Kidney (tissue), 14 donors: ENCODE measurements around the gene DTX1. TPM values are rescaled to one million over a fixed set of nuclear protein-coding genes. Genes with fewer than 3 reads are reported as not detected.

ENCODE experiments used
- DNase-seq, 5 donors: peaks; one replicate each; pipeline ENCODE4 v3.0.0-alpha.2; 2013 to 2020
- FAIRE-seq: peaks from 2 replicates; lab custom pipeline; 2012; peaks lifted over from hg19 to GRCh38; lab: Jason Lieb, UNC
- H3K27ac ChIP-seq, 2 donors: one replicate each; pipeline ENCODE4 v1.7.0; 2013; ENCODE audit warnings: low read depth in 2 of 2, low read length in 2 of 2, inconsistent platforms in 1 of 2
- H3K27me3 ChIP-seq: one replicate; pipeline ENCODE4 v1.7.1; 2013; ENCODE audit warnings: low read length, inconsistent platforms; ENCODE audit not compliant: control insufficient read depth, insufficient read depth
- H3K36me3 ChIP-seq, 3 donors: one replicate each; pipeline versions ENCODE4 v1.7.0 to v1.7.1; 2013; ENCODE audit warnings: low read length in 3 of 3, control low read depth in 1 of 3, inconsistent platforms in 1 of 3; ENCODE audit not compliant: insufficient read depth in 3 of 3, control insufficient read depth in 2 of 3
- H3K4me1 ChIP-seq, 3 donors: one replicate each; pipeline versions ENCODE4 v1.7.0 to v1.7.1; 2013; ENCODE audit warnings: low read length in 3 of 3, inconsistent platforms in 1 of 3, low read depth in 1 of 3; ENCODE audit not compliant: control insufficient read depth in 2 of 3, insufficient read depth in 2 of 3
- H3K4me3 ChIP-seq, 3 donors: one replicate each; pipeline versions ENCODE4 v1.7.0 to v1.8.1; 2013; ENCODE audit warnings: low read length in 3 of 3, control low read depth in 1 of 3, inconsistent platforms in 1 of 3
- H3K9ac ChIP-seq, 3 donors: one replicate each; pipeline versions ENCODE4 v1.7.0 to v1.7.1; 2013; ENCODE audit warnings: low read length in 3 of 3, control low read depth in 1 of 3, inconsistent platforms in 1 of 3
- H3K9me3 ChIP-seq, 3 donors: one replicate each; pipeline versions ENCODE4 v1.7.0 to v1.7.1; 2013; ENCODE audit warnings: low read length in 3 of 3, control low read depth in 1 of 3, inconsistent platforms in 1 of 3; ENCODE audit not compliant: control insufficient read depth in 2 of 3, insufficient read depth in 1 of 3
- intact Hi-C: fragments of 100-400 bp; cut with DNase I; formaldehyde crosslinking; loops from one replicate; pipeline ENCODE4 v1.11.1; 2022
- polyA plus RNA-seq: library from polyadenylated mRNA; stranded (reverse); fragments of 350-450 nt; fragmentation: Illumina TruSeq; extraction: RNeasy Lipid Tissue Mini Kit (QIAGEN cat#74804); gene quantifications from one replicate; pipeline ENCODE4 v1.2.3, GENCODE V29; 2014; ENCODE audit warnings: low read depth, low replicate concordance; ENCODE audit not compliant: insufficient read depth
- total RNA-seq: library from RNA; stranded (reverse); fragmentation: NEBNext Ultra II Directional; extraction: Animal tissue kit (Norgen Biotek cat#: 25700); gene quantifications from one replicate; pipeline ENCODE4 v1.2.1, GENCODE V29; 2021
- TF ChIP-seq, protein P1 (sequence below): IDR thresholded peaks from 3 replicates; pipeline ENCODE4 v1.5.1; 2012; ENCODE audit warnings: mild to moderate bottlenecking, moderate library complexity, borderline replicate concordance; ENCODE audit not compliant: insufficient read depth; ENCODE audit errors: extremely low read depth
- donor health status: control.
- donor health status: control.
- donor health status: control.
- donor health status: control.
- donor health status: control.
- donor health status: DM: yes; HTN: yes; CAD: no.
- donor health status: Normal renal cell carcinoma (clear cell type).

The DTX1 gene
- total and polyA plus RNA-seq, 2 donors from 2014 or later: 4.9 to 7.3 TPM

DNA sequence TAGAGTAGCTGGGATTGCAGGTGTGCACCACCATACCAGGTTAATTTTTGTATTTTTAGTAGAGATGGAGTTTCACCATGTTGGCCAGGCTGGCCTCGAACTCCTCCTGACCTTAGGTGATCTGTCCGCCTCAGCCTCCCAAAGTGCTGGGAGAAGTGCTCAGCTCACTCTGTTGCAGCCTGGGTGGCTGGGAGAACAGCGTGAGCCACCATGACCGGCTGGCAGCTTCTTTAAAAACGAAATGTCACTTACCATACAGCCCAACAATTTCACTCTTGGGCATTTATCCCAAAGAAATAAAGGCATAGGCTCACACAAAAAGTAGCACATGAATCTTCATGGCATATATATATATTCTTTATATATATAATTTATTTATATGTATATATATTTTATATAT lies 88.3 kb downstream of the DTX1 start:
- no peak for DNase-seq
- Histone ChIP-seq H3K27ac (no peak overlapping the region), H3K9ac (no peak overlapping the region), H3K27me3 (no peaks in the 10 kb centered on the region), H3K9me3 (peaks cover 0 to 4% (median 0%) of the 10 kb centered on the region in 3 donors), H3K4me1 (peaks cover 0 to 6% (median 0%) of the 10 kb centered on the region in 3 donors), H3K4me3 (no peak overlapping the region), H3K36me3 (no peaks in the 10 kb centered on the region)
- TF ChIP-seq, protein P1, sequence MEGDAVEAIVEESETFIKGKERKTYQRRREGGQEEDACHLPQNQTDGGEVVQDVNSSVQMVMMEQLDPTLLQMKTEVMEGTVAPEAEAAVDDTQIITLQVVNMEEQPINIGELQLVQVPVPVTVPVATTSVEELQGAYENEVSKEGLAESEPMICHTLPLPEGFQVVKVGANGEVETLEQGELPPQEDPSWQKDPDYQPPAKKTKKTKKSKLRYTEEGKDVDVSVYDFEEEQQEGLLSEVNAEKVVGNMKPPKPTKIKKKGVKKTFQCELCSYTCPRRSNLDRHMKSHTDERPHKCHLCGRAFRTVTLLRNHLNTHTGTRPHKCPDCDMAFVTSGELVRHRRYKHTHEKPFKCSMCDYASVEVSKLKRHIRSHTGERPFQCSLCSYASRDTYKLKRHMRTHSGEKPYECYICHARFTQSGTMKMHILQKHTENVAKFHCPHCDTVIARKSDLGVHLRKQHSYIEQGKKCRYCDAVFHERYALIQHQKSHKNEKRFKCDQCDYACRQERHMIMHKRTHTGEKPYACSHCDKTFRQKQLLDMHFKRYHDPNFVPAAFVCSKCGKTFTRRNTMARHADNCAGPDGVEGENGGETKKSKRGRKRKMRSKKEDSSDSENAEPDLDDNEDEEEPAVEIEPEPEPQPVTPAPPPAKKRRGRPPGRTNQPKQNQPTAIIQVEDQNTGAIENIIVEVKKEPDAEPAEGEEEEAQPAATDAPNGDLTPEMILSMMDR: no peak
- intact Hi-C loops: no loop called here
- FAIRE-seq: no peak

- FAIRE-seq: no peak
- Histone ChIP-seq H3K9ac (no peak overlapping the region), H3K9me3 (peaks cover 0 to 4% (median 0%) of the 10 kb centered on the region in 3 donors), H3K4me3 (no peak overlapping the region), H3K27me3 (no peaks in the 10 kb centered on the region), H3K27ac (no peak overlapping the region), H3K4me1 (peaks cover 0 to 6% (median 0%) of the 10 kb centered on the region in 3 donors), H3K36me3 (no peaks in the 10 kb centered on the region)
- TF ChIP-seq, protein P1: no peak
- intact Hi-C loops: no loop called here
- peak in 2 of 5 donors; percentile 36 to 52 for DNase-seq
These were observed 89.4 kb downstream of the DTX1 start for GRCh38 chr12:113145720-113146551.

GRCh38 chr12:113146999-113147398 lies 90.5 kb downstream of the DTX1 start:
- no peak for FAIRE-seq
- no peak for DNase-seq
- intact Hi-C loops: no loop called here
- TF ChIP-seq, protein P1: no peak
- Histone ChIP-seq H3K4me1 (peaks cover 0 to 6% (median 0%) of the 10 kb centered on the region in 3 donors), H3K9ac (no peak overlapping the region), H3K27me3 (no peaks in the 10 kb centered on the region), H3K9me3 (peaks cover 0 to 4% (median 0%) of the 10 kb centered on the region in 3 donors), H3K27ac (no peak overlapping the region), H3K4me3 (no peak overlapping the region), H3K36me3 (no peaks in the 10 kb centered on the region)

Other genes starting within 250 kb of the DTX1 start
- gene OAS1, start 149.8 kb upstream of the DTX1 start, total RNA-seq: 17.5 TPM
- 27.2 TPM for gene OAS1, start 149.8 kb upstream of the DTX1 start, polyA plus RNA-seq
- 15.6 TPM for gene OAS3, start 118.3 kb upstream of the DTX1 start, total RNA-seq
- 2.5 TPM for gene OAS3, start 118.3 kb upstream of the DTX1 start, polyA plus RNA-seq
- gene OAS2, start 78.2 kb upstream of the DTX1 start, total RNA-seq: 11.7 TPM
- 5.0 TPM for gene OAS2, start 78.2 kb upstream of the DTX1 start, polyA plus RNA-seq
- 58.3 TPM for gene RASAL1, start 79.0 kb downstream of the DTX1 start, total RNA-seq
- gene RASAL1, start 79.0 kb downstream of the DTX1 start, polyA plus RNA-seq: 23.5 TPM
- 2.4 TPM for gene CFAP73, start 93.0 kb downstream of the DTX1 start, total RNA-seq
- 0.52 TPM for gene CFAP73, start 93.0 kb downstream of the DTX1 start, polyA plus RNA-seq
- 62.0 TPM for gene DDX54, start 128.7 kb downstream of the DTX1 start, total RNA-seq
- 55.4 TPM for gene DDX54, start 128.7 kb downstream of the DTX1 start, polyA plus RNA-seq
- 14.6 TPM for gene RITA1, start 129.0 kb downstream of the DTX1 start, total RNA-seq
- gene RITA1, start 129.0 kb downstream of the DTX1 start, polyA plus RNA-seq: 31.6 TPM
- 93.3 TPM for gene TPCN1, start 164.7 kb downstream of the DTX1 start, total RNA-seq
- gene TPCN1, start 164.7 kb downstream of the DTX1 start, polyA plus RNA-seq: 38.4 TPM